Lung (tissue), 12 donors: Measurements from ENCODE around the gene SLC25A48. TPM values are rescaled to one million over a fixed set of nuclear protein-coding genes. Genes with fewer than 3 reads are reported as not detected.

Source experiments
- ATAC-seq: fragments of 200-7000 bp; cut with Tn5 transposase; one replicate; pipeline ENCODE4 v1.9.1; 2020; ENCODE audit warnings: moderate number of reproducible peaks; ENCODE audit not compliant: insufficient read depth, low FRiP score
- DNase-seq, 3 donors: peaks; one replicate each; pipeline ENCODE4 v3.0.0-alpha.2; 2013 to 2017
- H3K27ac ChIP-seq, 2 donors: one replicate each; pipeline ENCODE4 v1.5.1; 2013; ENCODE audit warnings: mild to moderate bottlenecking in 2 of 2, moderate library complexity in 2 of 2, control low read depth in 1 of 2, inconsistent platforms in 1 of 2, low read depth in 1 of 2, low read length in 1 of 2
- H3K27me3 ChIP-seq, 3 donors: one replicate each; pipeline ENCODE4 v1.5.1; 2013; ENCODE audit warnings: low read length in 2 of 3; ENCODE audit not compliant: control insufficient read depth in 3 of 3, insufficient read depth in 3 of 3
- H3K36me3 ChIP-seq, 4 donors: one replicate each; pipeline ENCODE4 v1.5.1; 2013; ENCODE audit warnings: low read length in 4 of 4, mild to moderate bottlenecking in 1 of 4, moderate library complexity in 1 of 4; ENCODE audit not compliant: control insufficient read depth in 4 of 4, insufficient read depth in 4 of 4
- H3K4me1 ChIP-seq, 5 donors: one replicate each; pipeline ENCODE4 v1.5.1; 2013; ENCODE audit warnings: low read length in 5 of 5, mild to moderate bottlenecking in 2 of 5, moderate library complexity in 1 of 5; ENCODE audit not compliant: control insufficient read depth in 5 of 5, insufficient read depth in 5 of 5
- H3K4me3 ChIP-seq: one replicate; pipeline ENCODE4 v1.5.1; 2013; ENCODE audit warnings: mild to moderate bottlenecking, control low read depth, moderate library complexity
- H3K9ac ChIP-seq, 2 donors: one replicate each; pipeline ENCODE4 v1.5.1; 2013; ENCODE audit warnings: low read length in 2 of 2, control low read depth in 1 of 2; ENCODE audit not compliant: insufficient read depth in 1 of 2
- H3K9me3 ChIP-seq, 4 donors: one replicate each; pipeline ENCODE4 v1.5.1; 2013; ENCODE audit warnings: low read length in 3 of 4, mild to moderate bottlenecking in 1 of 4, moderate library complexity in 1 of 4; ENCODE audit not compliant: control insufficient read depth in 4 of 4, insufficient read depth in 3 of 4
- WGBS, 2 donors: extraction: QIAGEN DNeasy Blood & Tissue Kit; methylation state at CpG; one replicate each; pipeline ENCODE4 v1.1.7; 2013; 5-methylcytosine and 5-hydroxymethylcytosine counted together
- polyA plus RNA-seq, 2 donors: library from polyadenylated mRNA; stranded (reverse); fragments of 200-250 nt; gene quantifications; one replicate each; pipeline ENCODE4 v1.2.1, GENCODE V29; 2013
- total RNA-seq, 2 donors: library from RNA; depleted of rRNA in 1 of 2; stranded (reverse); fragments of >200 nt in 1 of 2; gene quantifications; one replicate each; pipeline ENCODE4 v1.2.1, GENCODE V29; 2014 to 2021
- TF ChIP-seq, protein P1 (sequence below): IDR thresholded peaks from 2 replicates; pipeline ENCODE4 v1.5.1; 2012; ENCODE audit warnings: mild to moderate bottlenecking; ENCODE audit errors: control extremely low read depth, extremely low read depth
- donor health status: control.
- donor health status: control.
- donor health status: Bipolar disorder and iron deficiency.
- donor health status: healthy.
- donor health status: DM: yes; HTN: yes; CAD: no.

Gene SLC25A48
- total and polyA plus RNA-seq, 4 donors, result not detected

DNA sequence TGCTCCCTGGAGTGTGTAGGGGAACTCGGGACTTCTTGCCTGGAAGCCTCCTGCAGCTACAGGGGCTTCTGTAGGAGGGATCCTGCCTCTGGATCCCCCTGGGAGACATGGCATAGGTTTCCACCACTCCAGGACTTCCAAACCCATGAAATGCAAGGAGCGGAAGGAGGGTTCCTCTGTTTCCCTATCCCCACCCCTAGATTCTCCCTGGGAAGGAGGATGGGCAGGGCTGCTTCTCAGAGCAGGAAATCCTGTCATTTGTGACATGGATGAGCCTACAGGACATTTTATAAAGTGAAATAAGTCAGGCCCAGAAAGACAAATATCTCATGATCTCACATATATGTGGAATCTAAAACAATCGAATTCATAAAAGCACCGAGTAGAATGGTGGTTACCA, 23.5 kb upstream of the SLC25A48 start:
- TF ChIP-seq, protein P1, sequence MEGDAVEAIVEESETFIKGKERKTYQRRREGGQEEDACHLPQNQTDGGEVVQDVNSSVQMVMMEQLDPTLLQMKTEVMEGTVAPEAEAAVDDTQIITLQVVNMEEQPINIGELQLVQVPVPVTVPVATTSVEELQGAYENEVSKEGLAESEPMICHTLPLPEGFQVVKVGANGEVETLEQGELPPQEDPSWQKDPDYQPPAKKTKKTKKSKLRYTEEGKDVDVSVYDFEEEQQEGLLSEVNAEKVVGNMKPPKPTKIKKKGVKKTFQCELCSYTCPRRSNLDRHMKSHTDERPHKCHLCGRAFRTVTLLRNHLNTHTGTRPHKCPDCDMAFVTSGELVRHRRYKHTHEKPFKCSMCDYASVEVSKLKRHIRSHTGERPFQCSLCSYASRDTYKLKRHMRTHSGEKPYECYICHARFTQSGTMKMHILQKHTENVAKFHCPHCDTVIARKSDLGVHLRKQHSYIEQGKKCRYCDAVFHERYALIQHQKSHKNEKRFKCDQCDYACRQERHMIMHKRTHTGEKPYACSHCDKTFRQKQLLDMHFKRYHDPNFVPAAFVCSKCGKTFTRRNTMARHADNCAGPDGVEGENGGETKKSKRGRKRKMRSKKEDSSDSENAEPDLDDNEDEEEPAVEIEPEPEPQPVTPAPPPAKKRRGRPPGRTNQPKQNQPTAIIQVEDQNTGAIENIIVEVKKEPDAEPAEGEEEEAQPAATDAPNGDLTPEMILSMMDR, result no peak
- 90 to 93% methylated on average over 4 of the region's 4 CpGs for WGBS, 2 donors
- H3K36me3 ChIP-seq, result no peaks in the 10 kb centered on the region
- H3K9ac ChIP-seq, result no peak overlapping the region
- no peaks in the 10 kb centered on the region for H3K4me1 ChIP-seq
- DNase-seq (no peak), ATAC-seq (no peak)
- no peak overlapping the region for H3K27ac ChIP-seq
- H3K9me3 ChIP-seq, result peaks cover 0 to 2% (median 0%) of the 10 kb centered on the region in 4 donors
- H3K4me3 ChIP-seq, result no peak overlapping the region
- H3K27me3 ChIP-seq, result no peaks in the 10 kb centered on the region

DNA sequence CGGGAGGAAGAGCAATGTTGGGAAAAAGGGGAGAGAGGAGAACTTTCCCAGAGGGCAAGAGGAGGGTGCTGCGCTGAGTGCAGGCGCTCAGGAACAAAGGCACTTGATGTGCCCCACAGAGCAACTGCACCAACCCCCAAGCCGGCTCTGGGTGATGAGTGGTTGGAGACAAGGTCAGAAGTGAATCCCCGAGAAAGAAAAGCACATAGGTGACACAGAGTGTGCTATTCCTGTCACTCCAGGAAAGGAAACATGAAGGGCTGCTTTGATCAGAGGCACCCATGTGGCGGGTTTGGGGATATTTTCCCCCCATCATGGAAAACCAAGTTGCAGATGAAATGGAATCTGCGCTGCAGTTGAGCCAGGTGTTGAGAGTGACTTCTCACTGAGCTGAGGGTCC, 20.7 kb upstream of the SLC25A48 start:
- 78 to 86% methylated on average over 7 of the region's 7 CpGs for WGBS, 2 donors
- TF ChIP-seq, protein P1, result no peak
- Histone ChIP-seq H3K9ac (no peak overlapping the region), H3K4me1 (no peaks in the 10 kb centered on the region), H3K27ac (no peak overlapping the region), H3K36me3 (no peaks in the 10 kb centered on the region), H3K27me3 (no peaks in the 10 kb centered on the region), H3K4me3 (no peak overlapping the region), H3K9me3 (peaks cover 0 to 2% (median 0%) of the 10 kb centered on the region in 4 donors)
- DNase-seq (no peak), ATAC-seq (no peak)

DNA sequence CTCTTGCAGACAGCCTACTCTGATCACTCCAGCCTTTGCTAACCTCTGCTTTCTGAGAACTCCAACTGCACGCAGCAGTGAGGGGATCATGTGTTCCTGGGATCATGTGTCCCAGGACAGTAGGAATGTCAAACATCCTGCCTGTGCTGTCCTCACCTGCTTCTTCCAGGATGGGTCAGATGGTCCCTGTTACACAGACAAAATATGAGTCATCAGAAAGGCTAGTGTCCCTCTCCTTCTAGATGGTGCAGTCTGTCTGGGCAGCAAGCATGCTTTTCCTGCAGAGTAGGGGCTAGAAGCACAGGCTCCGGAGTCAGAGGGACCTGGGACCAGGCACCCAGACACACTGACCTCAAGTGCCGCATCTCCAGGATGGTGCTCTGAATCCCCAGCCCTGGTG, 20.1 kb upstream of the SLC25A48 start:
- Histone ChIP-seq H3K4me1 (no peaks in the 10 kb centered on the region), H3K9me3 (peaks cover 0 to 2% (median 0%) of the 10 kb centered on the region in 4 donors), H3K4me3 (no peak overlapping the region), H3K27ac (no peak overlapping the region), H3K36me3 (no peaks in the 10 kb centered on the region), H3K27me3 (no peaks in the 10 kb centered on the region), H3K9ac (no peak overlapping the region)
- 93 to 95% methylated on average over 3 of the region's 3 CpGs for whole genome bisulfite sequencing, 2 donors
- ATAC-seq, result no peak
- TF ChIP-seq, protein P1, result no peak
- no peak for DNase-seq

DNA sequence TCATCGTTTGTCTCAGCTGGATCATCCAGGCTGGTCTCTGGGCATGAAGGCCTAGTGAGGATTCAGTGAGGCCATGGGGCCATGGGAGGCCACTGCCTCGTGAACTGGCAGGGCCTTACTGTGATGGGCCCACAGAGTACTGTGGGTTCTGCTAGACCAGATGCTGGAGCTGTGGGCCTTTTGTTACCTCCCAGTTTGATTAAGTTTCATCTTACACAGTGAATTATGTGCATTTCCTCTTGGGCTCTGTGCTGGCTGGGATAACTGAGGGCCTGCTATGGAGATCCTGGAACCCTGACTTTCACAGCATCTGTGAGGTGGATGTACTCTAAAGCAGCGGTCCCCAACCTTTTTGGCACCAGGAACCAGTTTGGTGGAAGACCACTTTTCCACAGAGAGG, 19.7 kb upstream of the SLC25A48 start:
- DNase-seq (no peak), ATAC-seq (no peak)
- Histone ChIP-seq H3K27me3 (no peaks in the 10 kb centered on the region), H3K4me3 (no peak overlapping the region), H3K27ac (no peak overlapping the region), H3K36me3 (no peaks in the 10 kb centered on the region), H3K4me1 (no peaks in the 10 kb centered on the region), H3K9ac (no peak overlapping the region), H3K9me3 (peaks cover 0 to under 1% (median 0%) of the 10 kb centered on the region in 4 donors)
- TF ChIP-seq, protein P1, result no peak
- 76 to 88% methylated on average over 3 of the region's 3 CpGs for WGBS, 2 donors
